ENCODE measurements around the gene KRT37. TPM values are rescaled to one million over a fixed set of nuclear protein-coding genes. Genes with fewer than 3 reads are reported as not detected.

The KRT37 gene
- total and polyA plus RNA-seq, 7 donors, result not detected

- intact Hi-C loops (cut with DNase I), result no loop called here
- H3K27me3 ChIP-seq (ENCODE audit: insufficient read depth in 3 of 3, low read length in 2 of 3), result no peaks in the 10 kb centered on the region
- no peaks in the 10 kb centered on the region for H3K36me3 ChIP-seq (ENCODE audit: insufficient read depth in 1 of 2, low read depth in 1 of 2)
- DNase-seq (no peak), ATAC-seq (no peak)
- TF ChIP-seq, protein P1, sequence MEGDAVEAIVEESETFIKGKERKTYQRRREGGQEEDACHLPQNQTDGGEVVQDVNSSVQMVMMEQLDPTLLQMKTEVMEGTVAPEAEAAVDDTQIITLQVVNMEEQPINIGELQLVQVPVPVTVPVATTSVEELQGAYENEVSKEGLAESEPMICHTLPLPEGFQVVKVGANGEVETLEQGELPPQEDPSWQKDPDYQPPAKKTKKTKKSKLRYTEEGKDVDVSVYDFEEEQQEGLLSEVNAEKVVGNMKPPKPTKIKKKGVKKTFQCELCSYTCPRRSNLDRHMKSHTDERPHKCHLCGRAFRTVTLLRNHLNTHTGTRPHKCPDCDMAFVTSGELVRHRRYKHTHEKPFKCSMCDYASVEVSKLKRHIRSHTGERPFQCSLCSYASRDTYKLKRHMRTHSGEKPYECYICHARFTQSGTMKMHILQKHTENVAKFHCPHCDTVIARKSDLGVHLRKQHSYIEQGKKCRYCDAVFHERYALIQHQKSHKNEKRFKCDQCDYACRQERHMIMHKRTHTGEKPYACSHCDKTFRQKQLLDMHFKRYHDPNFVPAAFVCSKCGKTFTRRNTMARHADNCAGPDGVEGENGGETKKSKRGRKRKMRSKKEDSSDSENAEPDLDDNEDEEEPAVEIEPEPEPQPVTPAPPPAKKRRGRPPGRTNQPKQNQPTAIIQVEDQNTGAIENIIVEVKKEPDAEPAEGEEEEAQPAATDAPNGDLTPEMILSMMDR (IDR thresholded peaks at IDR 0.05), result no peak
- H3K27ac ChIP-seq, result no peak overlapping the region
- no peak overlapping the region for H3K4me3 ChIP-seq
- 71 to 88% (median 71%) methylated on average over 1 of the region's 1 CpG for WGBS, 3 donors
- H3K4me1 ChIP-seq, result no peaks in the 10 kb centered on the region
- H3K9me3 ChIP-seq, result no peaks in the 10 kb centered on the region
Measured at GRCh38 chr17:41455236-41455635, 30.9 kb upstream of the KRT37 start.

GRCh38 chr17:41453066-41453465 lies 28.7 kb upstream of the KRT37 start:
- intact Hi-C loops (cut with DNase I), result no loop called here
- no peaks in the 10 kb centered on the region for H3K27me3 ChIP-seq (ENCODE audit: insufficient read depth in 3 of 3, low read length in 2 of 3)
- ATAC-seq (no peak), DNase-seq (no peak)
- 92 to 94% (median 92%) methylated on average over 3 of the region's 3 CpGs for WGBS, 3 donors
- H3K36me3 ChIP-seq (ENCODE audit: insufficient read depth in 1 of 2, low read depth in 1 of 2), result no peaks in the 10 kb centered on the region
- no peak overlapping the region for H3K4me3 ChIP-seq
- no peaks in the 10 kb centered on the region for H3K4me1 ChIP-seq
- no peak overlapping the region for H3K27ac ChIP-seq
- TF ChIP-seq, protein P1 (IDR thresholded peaks at IDR 0.05), result no peak
- H3K9me3 ChIP-seq, result no peaks in the 10 kb centered on the region

- Histone ChIP-seq H3K27me3 (ENCODE audit: insufficient read depth in 3 of 3, low read length in 2 of 3) (no peaks in the 10 kb centered on the region), H3K36me3 (ENCODE audit: insufficient read depth in 1 of 2, low read depth in 1 of 2) (no peaks in the 10 kb centered on the region), H3K27ac (no peak overlapping the region), H3K4me1 (no peaks in the 10 kb centered on the region), H3K4me3 (no peak overlapping the region), H3K9me3 (no peaks in the 10 kb centered on the region)
- WGBS, 3 donors, result 59 to 69% (median 61%) methylated on average over 4 of the region's 4 CpGs
- intact Hi-C loops (cut with DNase I), result no loop called here
- TF ChIP-seq, protein P1 (IDR thresholded peaks at IDR 0.05), result no peak
- ATAC-seq, result no peak
- no peak for DNase-seq
Measured at GRCh38 chr17:41452281-41452680, 27.9 kb upstream of the KRT37 start.

DNA sequence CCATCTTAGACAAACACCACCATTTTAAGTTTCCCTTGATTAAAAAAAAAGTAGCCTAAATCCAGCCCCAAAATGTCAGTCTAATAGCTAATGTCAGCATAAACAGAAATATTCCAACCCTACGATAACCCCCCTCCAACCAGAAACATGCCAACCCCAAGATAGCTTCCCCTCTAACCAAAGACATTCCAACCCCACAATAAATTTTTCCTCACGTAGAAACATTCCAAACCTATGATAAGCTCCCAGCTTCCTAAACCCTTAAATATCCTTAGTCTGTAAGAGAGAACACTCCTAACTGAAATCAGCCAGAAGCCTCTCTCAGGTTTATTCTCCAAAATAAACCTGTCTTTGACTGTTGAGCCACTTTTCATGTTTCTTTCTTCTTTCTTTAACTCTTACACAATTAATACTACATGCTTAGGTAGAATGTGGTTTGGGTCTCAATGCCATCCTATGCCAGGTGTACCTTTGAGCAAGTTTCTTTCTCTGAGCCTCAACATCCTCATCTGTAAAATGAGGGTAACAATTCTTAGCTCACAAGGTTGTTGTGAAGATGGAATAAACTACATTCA lies 26.9 kb upstream of the KRT37 start:
- Histone ChIP-seq H3K27ac (no peak overlapping the region), H3K4me3 (no peak overlapping the region), H3K4me1 (no peaks in the 10 kb centered on the region), H3K36me3 (ENCODE audit: insufficient read depth in 1 of 2, low read depth in 1 of 2) (no peaks in the 10 kb centered on the region), H3K27me3 (ENCODE audit: insufficient read depth in 3 of 3, low read length in 2 of 3) (no peaks in the 10 kb centered on the region), H3K9me3 (no peaks in the 10 kb centered on the region)
- ATAC-seq (no peak), DNase-seq (no peak)
- TF ChIP-seq, protein P1 (IDR thresholded peaks at IDR 0.05), result no peak
- intact Hi-C loops (cut with DNase I), result no loop called here
- whole genome bisulfite sequencing, 3 donors, result 59 to 74% (median 65%) methylated on average over 2 of the region's 2 CpGs

GRCh38 chr17:41449008-41449407 lies 24.6 kb upstream of the KRT37 start:
- H3K36me3 ChIP-seq (ENCODE audit: insufficient read depth in 1 of 2, low read depth in 1 of 2), result no peaks in the 10 kb centered on the region
- TF ChIP-seq, protein P1 (IDR thresholded peaks at IDR 0.05), result no peak
- intact Hi-C loops (cut with DNase I), result no loop called here
- H3K4me1 ChIP-seq, result no peaks in the 10 kb centered on the region
- ATAC-seq (no peak), DNase-seq (no peak)
- H3K9me3 ChIP-seq, result no peaks in the 10 kb centered on the region
- H3K4me3 ChIP-seq, result no peak overlapping the region
- H3K27me3 ChIP-seq (ENCODE audit: insufficient read depth in 3 of 3, low read length in 2 of 3), result peaks cover 0 to 3% (median 2%) of the 10 kb centered on the region in 3 donors
- no peak overlapping the region for H3K27ac ChIP-seq
- 73 to 80% (median 76%) methylated on average over 6 of the region's 6 CpGs for WGBS, 3 donors

Data from psoas muscle (tissue), 8 donors.